ENCODE measurements around the gene GPR156.

DNA sequence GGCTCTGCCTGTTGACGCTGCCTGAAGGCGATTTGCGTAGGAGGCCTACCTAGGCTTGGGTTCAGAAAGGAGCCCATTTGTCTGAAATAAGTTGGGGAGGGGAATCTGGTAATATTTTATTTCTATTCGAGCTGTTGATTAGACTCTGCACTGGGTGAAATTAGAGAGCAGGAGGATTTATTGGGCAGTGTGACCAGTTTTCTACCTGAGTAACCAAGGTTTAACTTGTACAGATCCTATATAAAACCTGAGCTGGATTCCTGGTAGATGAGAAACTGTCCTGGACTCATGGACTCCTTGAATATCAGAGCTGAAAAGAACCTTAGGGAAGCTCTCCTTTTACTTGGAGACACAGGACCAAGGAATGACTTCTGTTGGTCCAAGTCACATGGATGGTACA, 19.6 kb upstream of the GPR156 start:
- no peak for TF ChIP-seq EZH2 (IDR thresholded peaks at IDR 0.05; ENCODE audit: low read length)
- TF ChIP-seq, protein P1, sequence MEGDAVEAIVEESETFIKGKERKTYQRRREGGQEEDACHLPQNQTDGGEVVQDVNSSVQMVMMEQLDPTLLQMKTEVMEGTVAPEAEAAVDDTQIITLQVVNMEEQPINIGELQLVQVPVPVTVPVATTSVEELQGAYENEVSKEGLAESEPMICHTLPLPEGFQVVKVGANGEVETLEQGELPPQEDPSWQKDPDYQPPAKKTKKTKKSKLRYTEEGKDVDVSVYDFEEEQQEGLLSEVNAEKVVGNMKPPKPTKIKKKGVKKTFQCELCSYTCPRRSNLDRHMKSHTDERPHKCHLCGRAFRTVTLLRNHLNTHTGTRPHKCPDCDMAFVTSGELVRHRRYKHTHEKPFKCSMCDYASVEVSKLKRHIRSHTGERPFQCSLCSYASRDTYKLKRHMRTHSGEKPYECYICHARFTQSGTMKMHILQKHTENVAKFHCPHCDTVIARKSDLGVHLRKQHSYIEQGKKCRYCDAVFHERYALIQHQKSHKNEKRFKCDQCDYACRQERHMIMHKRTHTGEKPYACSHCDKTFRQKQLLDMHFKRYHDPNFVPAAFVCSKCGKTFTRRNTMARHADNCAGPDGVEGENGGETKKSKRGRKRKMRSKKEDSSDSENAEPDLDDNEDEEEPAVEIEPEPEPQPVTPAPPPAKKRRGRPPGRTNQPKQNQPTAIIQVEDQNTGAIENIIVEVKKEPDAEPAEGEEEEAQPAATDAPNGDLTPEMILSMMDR (optimal IDR thresholded peaks at IDR 0.05 in 1 of 3, IDR thresholded peaks at IDR 0.05 in 1 of 3, conservative IDR thresholded peaks at IDR 0.05 in 1 of 3; ENCODE audit: extremely low read depth in 1 of 3, insufficient read depth in 2 of 3, low read length in 3 of 3) = no peak

Data from keratinocyte (primary cell).